Smooth muscle cell (in vitro differentiated cells): ENCODE measurements around the gene UTF1. TPM values are rescaled to one million over a fixed set of nuclear protein-coding genes. Genes with fewer than 3 reads are reported as not detected.

Experiments used
- DNase-seq: peaks from one replicate; lab custom pipeline; 2025; ENCODE audit not compliant: unreplicated experiment; lab: John Stamatoyannopoulos, UW
- H2AFZ ChIP-seq: fragments of 200-600 bp; sonication (generic); 2 replicates; pipeline ENCODE4 v1.6.0; 2016; ENCODE audit warnings: antibody characterized with exemption, low read depth, mild to moderate bottlenecking
- H3F3A ChIP-seq: fragments of 200-600 bp; sonication (generic); 2 replicates; pipeline ENCODE4 v1.6.0; 2017; ENCODE audit warnings: antibody characterized with exemption, low read depth
- H3K27ac ChIP-seq: fragments of 200-600 bp; sonication (generic); 2 replicates; pipeline ENCODE4 v1.5.1; 2016; ENCODE audit warnings: low read depth, mild to moderate bottlenecking
- H3K27me3 ChIP-seq: fragments of 200-600 bp; sonication (generic); 2 replicates; pipeline ENCODE4 v1.6.1; 2016; ENCODE audit warnings: low read depth, mild to moderate bottlenecking
- H3K36me3 ChIP-seq: fragments of 200-600 bp; sonication (generic); 2 replicates; pipeline ENCODE4 v1.5.1; 2016; ENCODE audit warnings: low read depth
- H3K4me1 ChIP-seq: fragments of 200-600 bp; sonication (generic); 2 replicates; pipeline ENCODE4 v1.5.1; 2016; ENCODE audit warnings: low read depth
- H3K4me2 ChIP-seq: fragments of 200-600 bp; sonication (generic); 2 replicates; pipeline ENCODE4 v1.6.0; 2016; ENCODE audit warnings: mild to moderate bottlenecking
- H3K4me3 ChIP-seq: fragments of 200-600 bp; sonication (generic); 2 replicates; pipeline ENCODE4 v1.5.1; 2016; ENCODE audit warnings: mild to moderate bottlenecking
- H3K79me2 ChIP-seq: fragments of 200-600 bp; sonication (generic); 2 replicates; pipeline ENCODE4 v1.6.0; 2016; ENCODE audit warnings: low read depth, mild to moderate bottlenecking
- H3K9ac ChIP-seq: fragments of 200-600 bp; sonication (generic); 2 replicates; pipeline ENCODE4 v1.6.0; 2016; ENCODE audit warnings: low read depth
- H3K9me3 ChIP-seq: fragments of 200-600 bp; sonication (generic); replicated peaks from 2 replicates; pipeline ENCODE4 v1.5.1; 2016; ENCODE audit warnings: low read depth
- H4K20me1 ChIP-seq: fragments of 200-600 bp; sonication (generic); 2 replicates; pipeline ENCODE4 v1.6.0; 2016; ENCODE audit warnings: low read depth
- CTCF ChIP-seq: fragments of 200-600 bp; sonication (generic); IDR thresholded peaks from 2 replicates; pipeline ENCODE4 v1.5.1; 2017; ENCODE audit warnings: borderline replicate concordance, mild to moderate bottlenecking, antibody characterized with exemption; ENCODE audit not compliant: insufficient read depth, poor library complexity, severe bottlenecking
- WGBS: methylation state at CpG from one replicate; pipeline ENCODE4 v1.1.7; 2016; ENCODE audit warnings: low lambda C conversion rate; 5-methylcytosine and 5-hydroxymethylcytosine counted together
- polyA plus RNA-seq: library from polyadenylated mRNA; unstranded; fragments of >200 nt; fragmentation: Nextera tagmentation; extraction: Ambion mirVana; gene quantifications from 2 replicates; pipeline ENCODE4 v1.2.1, GENCODE V29; 2016
- total RNA-seq: library from RNA; depleted of rRNA; stranded (reverse); fragments of >200 nt; gene quantifications from 2 replicates; pipeline ENCODE4 v1.2.3, GENCODE V29; 2014

UTF1 gene
- total and polyA plus RNA-seq, 2 experiments from 2014 or later = not detected

- Histone ChIP-seq H3K27me3 (no peaks in the 10 kb centered on the region), H3K9ac (no peak overlapping the region), H2AFZ (no peak overlapping the region), H3K4me2 (no peak overlapping the region), H3K36me3 (no peaks in the 10 kb centered on the region), H3K9me3 (no peaks in the 10 kb centered on the region), H3F3A (no peaks in the 10 kb centered on the region), H3K4me1 (no peaks in the 10 kb centered on the region), H4K20me1 (no peaks in the 10 kb centered on the region), H3K27ac (no peak overlapping the region), H3K4me3 (no peak overlapping the region), H3K79me2 (no peaks in the 10 kb centered on the region)
- no peak for DNase-seq
- WGBS = 90% methylated on average over 21 of the region's 25 CpGs
- no peak for TF ChIP-seq CTCF
Measured at GRCh38 chr10:133211141-133211830, 18.7 kb upstream of the UTF1 start.

- 95% methylated on average over 34 of the region's 34 CpGs for WGBS
- H3K4me1 ChIP-seq = no peaks in the 10 kb centered on the region
- H3K4me2 ChIP-seq = no peak overlapping the region
- no peak overlapping the region for H3K9ac ChIP-seq
- no peaks in the 10 kb centered on the region for H3K27me3 ChIP-seq
- H3K27ac ChIP-seq = no peak overlapping the region
- no peaks in the 10 kb centered on the region for H3K36me3 ChIP-seq
- no peak overlapping the region for H2AFZ ChIP-seq
- H3K4me3 ChIP-seq = no peak overlapping the region
- no peak for TF ChIP-seq CTCF
- H3K79me2 ChIP-seq = no peaks in the 10 kb centered on the region
- H3K9me3 ChIP-seq = no peaks in the 10 kb centered on the region
- no peak for DNase-seq
- H4K20me1 ChIP-seq = no peaks in the 10 kb centered on the region
- no peaks in the 10 kb centered on the region for H3F3A ChIP-seq
Measured at GRCh38 chr10:133211959-133212852, 17.8 kb upstream of the UTF1 start.

- no peaks in the 10 kb centered on the region for H3K4me1 ChIP-seq
- no peaks in the 10 kb centered on the region for H3K79me2 ChIP-seq
- H3K9me3 ChIP-seq = no peaks in the 10 kb centered on the region
- no peak overlapping the region for H3K4me2 ChIP-seq
- H3K27me3 ChIP-seq = no peaks in the 10 kb centered on the region
- H4K20me1 ChIP-seq = no peaks in the 10 kb centered on the region
- no peak overlapping the region for H3K27ac ChIP-seq
- H2AFZ ChIP-seq = no peak overlapping the region
- no peaks in the 10 kb centered on the region for H3F3A ChIP-seq
- no peak overlapping the region for H3K9ac ChIP-seq
- no peaks in the 10 kb centered on the region for H3K36me3 ChIP-seq
- TF ChIP-seq CTCF = no peak
- no peak for DNase-seq
- 97% methylated on average over 20 of the region's 20 CpGs for WGBS
- H3K4me3 ChIP-seq = no peak overlapping the region
Measured at GRCh38 chr10:133212853-133213494, 17.0 kb upstream of the UTF1 start.
